ENCODE data around the gene SYT9.
"Not testable (repeated sequence)": the region's sequence is repeated elsewhere in the genome, so short reads cannot be mapped to it uniquely, and the experiment has no call there.

Gene SYT9

DNA sequence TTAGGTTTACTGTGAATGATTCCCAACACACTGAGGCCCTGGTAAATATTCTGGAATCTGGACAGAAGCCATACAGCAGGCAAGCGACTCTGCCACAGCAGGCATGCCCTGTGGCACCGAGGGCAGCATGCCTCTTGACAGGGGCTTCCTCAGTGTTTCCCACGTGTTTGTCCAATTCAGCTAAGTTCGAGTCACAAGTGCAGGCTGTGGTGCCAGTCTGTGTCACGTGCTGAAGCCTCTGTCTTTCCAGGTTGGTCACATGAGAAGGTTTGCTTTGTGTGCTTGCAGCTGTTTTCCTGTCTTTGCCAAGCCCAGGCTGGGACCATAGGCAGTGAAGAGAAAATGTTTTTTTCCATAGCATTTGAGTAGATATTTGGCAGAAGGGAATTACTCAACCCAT lies 259.7 kb downstream of the SYT9 start:
- no peak for DNase-seq

DNA sequence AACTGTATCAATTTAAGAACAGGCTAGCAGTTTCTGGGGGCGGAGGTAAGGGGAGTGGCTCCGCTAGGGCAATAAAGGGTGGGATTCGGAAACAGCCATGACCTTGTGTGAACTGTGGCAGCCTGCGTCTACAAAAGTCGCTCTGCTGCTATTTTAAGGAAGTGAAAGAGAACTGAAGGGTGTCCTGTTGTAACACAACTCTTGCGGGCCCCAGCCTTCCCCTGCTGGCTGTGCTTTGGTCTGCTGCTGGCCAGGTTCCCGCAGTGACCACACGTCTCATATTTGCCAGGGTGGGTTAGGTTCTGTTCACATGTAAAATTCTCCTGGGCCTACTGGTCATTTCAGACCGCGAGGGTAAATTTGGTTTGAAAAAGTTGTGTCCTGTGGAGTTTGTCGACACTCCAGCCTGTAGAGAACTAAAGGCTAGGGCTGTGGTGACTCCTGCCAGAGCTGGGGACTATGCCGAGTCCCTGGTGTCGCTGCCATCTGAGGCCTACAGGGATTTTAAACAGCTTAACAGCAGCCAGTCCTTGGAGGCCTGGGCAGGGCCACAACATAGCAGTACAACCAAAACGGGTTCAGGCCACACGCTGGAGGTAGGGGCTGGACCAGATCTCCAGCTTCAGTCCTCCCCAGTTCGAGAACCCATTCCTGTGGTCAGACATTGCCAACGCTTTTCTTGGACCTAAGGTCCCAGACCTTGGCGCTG lies 261.0 kb downstream of the SYT9 start:
- no peak for DNase-seq

DNA sequence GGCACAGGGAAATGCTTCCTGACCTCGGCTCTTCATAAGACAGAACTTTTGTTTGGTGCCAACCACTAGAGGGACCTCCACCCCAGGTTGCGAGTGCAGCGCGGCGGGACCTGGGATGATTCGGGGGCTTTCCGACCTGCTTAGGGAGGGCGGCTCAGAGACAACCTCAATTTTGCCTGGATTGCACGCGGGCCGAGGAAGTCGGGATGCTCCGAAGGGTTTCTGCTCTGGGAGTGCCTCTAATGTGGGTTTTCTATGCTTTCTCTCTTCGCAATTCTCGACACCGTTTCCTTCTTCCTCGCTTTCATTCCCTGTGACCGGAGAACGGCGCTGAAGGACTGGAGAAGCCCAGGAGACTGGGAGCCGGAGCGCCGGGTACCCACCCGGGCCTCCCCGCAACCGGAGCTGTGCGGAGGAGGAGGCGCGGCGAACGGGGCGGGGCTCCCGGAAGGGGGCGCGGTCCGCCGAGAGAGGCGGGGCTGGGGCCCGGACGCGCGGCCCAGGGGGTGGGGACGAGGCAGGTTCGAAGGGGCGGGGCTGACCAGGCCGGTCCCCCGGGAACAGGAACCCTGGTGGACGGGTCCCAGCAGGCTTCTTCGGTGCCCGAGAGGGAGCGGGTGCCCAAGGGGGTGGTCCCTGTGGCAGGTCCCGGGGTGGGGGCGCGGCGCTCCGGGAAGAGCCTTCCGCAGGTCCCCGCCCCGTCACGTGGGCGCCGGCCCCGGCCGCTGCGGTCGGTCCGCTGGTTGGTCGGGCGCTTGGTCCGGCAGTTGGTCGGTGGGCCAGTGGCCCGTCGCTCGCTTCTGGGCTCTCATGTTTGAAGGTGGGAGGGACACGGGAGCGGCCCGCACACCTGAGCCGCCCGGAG lies 261.8 kb downstream of the SYT9 start, which contains the start of gene PPFIBP2:
Gene PPFIBP2 (plus strand): TSS at position 766 of the 865 bp plus-strand sequence. CDS start 35,477 bp downstream, outside the sequence.
- DNase-seq, result no peak

DNA sequence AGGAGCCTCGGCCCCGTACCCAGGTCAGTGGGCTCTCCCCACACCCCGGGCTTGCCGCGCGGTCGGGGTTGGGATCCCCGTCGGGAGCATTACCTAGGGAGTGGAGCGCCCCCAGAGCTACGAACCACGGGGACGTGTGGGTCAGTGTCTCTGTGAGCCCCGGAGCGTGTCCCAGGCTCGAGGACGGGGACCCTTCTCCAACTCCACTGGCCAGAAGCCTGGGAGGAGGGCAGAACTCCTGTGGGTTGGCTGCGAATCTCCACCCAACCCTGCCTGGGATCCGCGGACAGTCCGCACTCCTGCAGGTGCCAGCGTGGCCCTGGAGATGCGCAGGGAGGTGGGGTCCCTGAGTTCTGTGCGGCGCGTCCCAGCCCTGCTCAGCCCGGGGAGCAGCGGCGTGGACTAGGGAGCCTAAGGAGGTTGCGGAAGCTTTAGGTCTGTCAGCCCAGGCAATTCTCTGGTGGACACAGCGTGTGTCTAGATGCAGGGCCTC lies 262.4 kb downstream of the SYT9 start:
- no peak for DNase-seq

DNA sequence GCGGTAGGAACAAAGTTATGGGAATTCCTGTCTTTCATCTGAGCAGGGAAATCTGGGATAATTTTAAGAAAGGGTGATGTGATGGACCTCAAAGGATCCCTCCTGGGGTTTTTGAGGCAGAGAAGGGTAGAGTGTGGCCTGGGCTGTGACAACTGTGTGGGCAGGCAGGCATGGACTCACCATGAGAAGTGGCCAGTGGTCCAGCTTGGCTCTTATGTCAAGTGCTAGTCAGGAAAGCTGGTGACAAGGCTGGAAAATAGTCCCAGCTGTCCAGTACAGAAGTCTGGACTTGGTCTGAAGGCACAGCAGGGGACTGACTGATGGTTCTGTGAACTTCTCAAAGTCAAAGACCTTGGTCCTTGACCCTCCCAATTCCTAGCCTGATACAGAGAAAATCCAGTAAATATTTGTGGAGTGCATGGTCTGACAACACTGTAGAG lies 263.8 kb downstream of the SYT9 start:
- DNase-seq, result no peak

DNA sequence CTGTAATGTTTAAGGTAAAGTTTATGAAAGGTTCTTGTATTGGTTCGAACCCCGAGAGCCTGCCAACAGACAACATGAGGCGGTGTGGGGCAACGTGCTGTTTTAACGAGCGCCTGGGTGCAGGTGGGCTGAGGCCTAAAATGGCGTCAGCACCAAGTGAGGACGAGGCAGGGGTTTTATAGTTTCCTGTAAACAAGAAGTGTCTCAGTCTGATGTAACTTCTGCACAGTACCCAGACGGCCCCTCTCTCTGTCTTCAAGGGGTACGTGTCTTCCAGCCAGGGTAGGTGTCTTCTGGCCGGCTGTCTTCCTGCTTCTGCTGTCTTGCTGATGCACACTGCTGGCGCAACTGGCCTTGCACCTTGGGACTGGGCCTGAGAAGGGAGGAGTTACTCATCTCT lies 264.8 kb downstream of the SYT9 start:
- no peak for DNase-seq

DNA sequence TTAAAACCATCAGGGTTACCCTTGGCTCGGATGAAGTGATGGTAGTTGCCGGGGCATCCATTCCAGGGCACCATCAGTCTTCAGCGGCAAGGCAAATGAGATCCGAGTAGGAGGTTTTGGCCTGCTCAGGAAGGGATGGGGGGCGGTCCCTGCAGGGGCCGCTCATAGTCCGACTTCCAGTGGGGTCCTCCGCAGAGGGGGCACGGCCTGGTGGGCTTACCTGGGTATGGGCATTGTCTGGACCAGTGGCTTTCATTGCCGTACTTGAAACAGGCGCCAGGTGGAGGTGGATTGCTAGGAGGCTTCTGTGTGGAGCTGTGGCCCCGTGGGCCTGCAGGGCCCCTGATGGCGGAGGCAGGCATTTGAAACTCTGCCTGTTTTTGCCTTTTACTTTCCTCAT lies 266.0 kb downstream of the SYT9 start:
- not testable (repeated sequence) for DNase-seq
